ENCODE measurements around the gene PGGHG.

DNA sequence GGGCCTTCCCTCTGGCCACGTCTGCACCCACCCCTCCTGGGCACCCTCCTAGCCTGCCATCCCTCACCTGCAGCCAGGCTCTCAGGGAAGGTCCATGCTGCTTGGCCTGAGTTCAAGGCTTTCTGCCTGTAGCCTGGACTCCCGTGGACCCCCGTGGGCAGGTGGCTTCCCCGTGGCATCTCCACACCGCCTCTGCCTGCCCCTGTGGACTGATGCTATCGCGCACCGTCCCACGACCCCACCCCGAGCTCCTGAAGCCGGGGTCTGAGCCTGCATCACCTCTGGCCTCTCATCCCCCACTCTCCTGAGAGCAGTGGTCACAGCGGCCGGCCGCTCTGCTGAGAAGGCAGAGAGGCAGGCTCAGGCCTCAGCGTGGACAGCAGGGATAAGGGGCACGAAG is 5.9 kb downstream of the PGGHG start:
- TF ChIP-seq, protein P1, sequence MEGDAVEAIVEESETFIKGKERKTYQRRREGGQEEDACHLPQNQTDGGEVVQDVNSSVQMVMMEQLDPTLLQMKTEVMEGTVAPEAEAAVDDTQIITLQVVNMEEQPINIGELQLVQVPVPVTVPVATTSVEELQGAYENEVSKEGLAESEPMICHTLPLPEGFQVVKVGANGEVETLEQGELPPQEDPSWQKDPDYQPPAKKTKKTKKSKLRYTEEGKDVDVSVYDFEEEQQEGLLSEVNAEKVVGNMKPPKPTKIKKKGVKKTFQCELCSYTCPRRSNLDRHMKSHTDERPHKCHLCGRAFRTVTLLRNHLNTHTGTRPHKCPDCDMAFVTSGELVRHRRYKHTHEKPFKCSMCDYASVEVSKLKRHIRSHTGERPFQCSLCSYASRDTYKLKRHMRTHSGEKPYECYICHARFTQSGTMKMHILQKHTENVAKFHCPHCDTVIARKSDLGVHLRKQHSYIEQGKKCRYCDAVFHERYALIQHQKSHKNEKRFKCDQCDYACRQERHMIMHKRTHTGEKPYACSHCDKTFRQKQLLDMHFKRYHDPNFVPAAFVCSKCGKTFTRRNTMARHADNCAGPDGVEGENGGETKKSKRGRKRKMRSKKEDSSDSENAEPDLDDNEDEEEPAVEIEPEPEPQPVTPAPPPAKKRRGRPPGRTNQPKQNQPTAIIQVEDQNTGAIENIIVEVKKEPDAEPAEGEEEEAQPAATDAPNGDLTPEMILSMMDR (IDR thresholded peaks at IDR 0.05): no peak
- TF ChIP-seq POLR2A (IDR thresholded peaks at IDR 0.05) (no peak), POLR2AphosphoS5 (IDR thresholded peaks at IDR 0.05) (no peak)

Measured in stomach (tissue), 4 donors.